DND-41 (cell line): ENCODE measurements around the gene ZNF470.

Source experiments
- ATAC-seq: fragments of 200-7000 bp; cut with Tn5 transposase; 3 replicates; pipeline ENCODE4 v1.9.1; 2021; ENCODE audit warnings: low read depth; ENCODE audit not compliant: insufficient read depth
- DNase-seq: peaks from one replicate; pipeline ENCODE4 v3.0.0-alpha.2; 2020
- H2AFZ ChIP-seq: 2 replicates; pipeline ENCODE4 v1.6.0; 2012; ENCODE audit warnings: low read depth, low read length
- H3K27ac ChIP-seq: 2 replicates; pipeline ENCODE4 v1.5.1; 2012; ENCODE audit warnings: low read length, inconsistent platforms
- H3K27me3 ChIP-seq: fragments of 200-600 bp; sonication (generic); 2 replicates; pipeline ENCODE4 v1.6.0; 2012; ENCODE audit warnings: low read length, mild to moderate bottlenecking, inconsistent platforms; ENCODE audit not compliant: insufficient read depth, poor library complexity
- H3K36me3 ChIP-seq: 2 replicates; pipeline ENCODE4 v1.5.1; 2012; ENCODE audit warnings: low read length, inconsistent platforms; ENCODE audit not compliant: insufficient read depth
- H3K4me1 ChIP-seq: 2 replicates; pipeline ENCODE4 v1.5.1; 2012; ENCODE audit warnings: mild to moderate bottlenecking, low read length; ENCODE audit not compliant: insufficient read depth
- H3K4me2 ChIP-seq: 2 replicates; pipeline ENCODE4 v1.6.0; 2012; ENCODE audit warnings: mild to moderate bottlenecking, moderate library complexity, low read length, inconsistent platforms; ENCODE audit not compliant: insufficient read depth
- H3K4me3 ChIP-seq, 2 experiments: fragments of 200-600 bp in 1 of 2; shearing (Covaris generic) in 1 of 2; 2 replicates each; pipeline ENCODE4 v1.5.1; 2012 to 2016; ENCODE audit warnings: inconsistent platforms in 2 of 2, low read length in 2 of 2, mild to moderate bottlenecking in 2 of 2, low read depth in 1 of 2, moderate library complexity in 1 of 2
- H3K79me2 ChIP-seq: 2 replicates; pipeline ENCODE4 v1.6.0; 2012; ENCODE audit warnings: low read length, inconsistent platforms; ENCODE audit not compliant: insufficient read depth
- H3K9ac ChIP-seq: 2 replicates; pipeline ENCODE4 v1.6.0; 2012; ENCODE audit warnings: low read depth, mild to moderate bottlenecking, inconsistent platforms, low read length, moderate library complexity
- H3K9me3 ChIP-seq: 2 replicates; pipeline ENCODE4 v1.5.1; 2012; ENCODE audit warnings: low read length, moderate library complexity, mild to moderate bottlenecking, inconsistent platforms; ENCODE audit not compliant: insufficient read depth, severe bottlenecking
- H4K20me1 ChIP-seq: 2 replicates; pipeline ENCODE4 v1.6.0; 2012; ENCODE audit warnings: low read length; ENCODE audit not compliant: insufficient read depth
- EZH2 ChIP-seq: IDR thresholded peaks from 3 replicates; pipeline ENCODE4 v1.6.1; 2012; ENCODE audit warnings: borderline replicate concordance, low read depth, mild to moderate bottlenecking, moderate library complexity, low read length, inconsistent platforms; ENCODE audit not compliant: severe bottlenecking
- TF ChIP-seq, protein P1 (sequence below): IDR thresholded peaks from 2 replicates; pipeline ENCODE4 v1.5.1; 2012; ENCODE audit warnings: borderline replicate concordance, low read length, moderate library complexity, mild to moderate bottlenecking; ENCODE audit not compliant: poor library complexity, severe bottlenecking; ENCODE audit errors: extremely low read depth

The ZNF470 gene

DNA sequence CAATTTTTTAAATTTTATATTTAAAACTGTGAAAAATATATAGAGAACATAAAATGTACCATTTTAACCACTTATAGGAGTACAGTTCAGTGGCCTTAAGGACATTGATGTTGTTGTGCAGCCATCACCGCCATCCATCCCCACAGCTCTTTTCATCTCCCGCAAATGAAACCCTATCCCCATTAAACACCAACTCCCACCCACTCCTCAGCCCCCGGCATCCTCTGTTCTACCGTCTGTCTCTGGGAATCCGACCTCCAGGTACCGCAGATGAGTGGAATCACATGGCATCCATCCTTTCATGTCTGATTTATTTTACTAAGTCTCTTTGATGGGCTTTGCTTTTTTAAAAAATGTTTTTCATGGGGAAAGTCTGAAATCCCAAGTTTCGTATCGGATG lies 51.9 kb downstream of the ZNF470 start:
- Histone ChIP-seq H3K4me2 (no peak overlapping the region), H3K27me3 (no peaks in the 10 kb centered on the region), H3K4me1 (no peaks in the 10 kb centered on the region), H3K4me3 (no peak overlapping the region), H3K36me3 (peaks cover 56% of the 10 kb centered on the region), H3K9ac (no peak overlapping the region), H3K27ac (no peak overlapping the region), H3K9me3 (peaks cover 9% of the 10 kb centered on the region), H2AFZ (no peak overlapping the region), H3K79me2 (peaks cover 46% of the 10 kb centered on the region), H4K20me1 (peaks cover 10% of the 10 kb centered on the region; the same call in 1 of the 2 replicates)
- DNase-seq (no peak), ATAC-seq (no peak)
- TF ChIP-seq EZH2, result no peak
- TF ChIP-seq, protein P1, sequence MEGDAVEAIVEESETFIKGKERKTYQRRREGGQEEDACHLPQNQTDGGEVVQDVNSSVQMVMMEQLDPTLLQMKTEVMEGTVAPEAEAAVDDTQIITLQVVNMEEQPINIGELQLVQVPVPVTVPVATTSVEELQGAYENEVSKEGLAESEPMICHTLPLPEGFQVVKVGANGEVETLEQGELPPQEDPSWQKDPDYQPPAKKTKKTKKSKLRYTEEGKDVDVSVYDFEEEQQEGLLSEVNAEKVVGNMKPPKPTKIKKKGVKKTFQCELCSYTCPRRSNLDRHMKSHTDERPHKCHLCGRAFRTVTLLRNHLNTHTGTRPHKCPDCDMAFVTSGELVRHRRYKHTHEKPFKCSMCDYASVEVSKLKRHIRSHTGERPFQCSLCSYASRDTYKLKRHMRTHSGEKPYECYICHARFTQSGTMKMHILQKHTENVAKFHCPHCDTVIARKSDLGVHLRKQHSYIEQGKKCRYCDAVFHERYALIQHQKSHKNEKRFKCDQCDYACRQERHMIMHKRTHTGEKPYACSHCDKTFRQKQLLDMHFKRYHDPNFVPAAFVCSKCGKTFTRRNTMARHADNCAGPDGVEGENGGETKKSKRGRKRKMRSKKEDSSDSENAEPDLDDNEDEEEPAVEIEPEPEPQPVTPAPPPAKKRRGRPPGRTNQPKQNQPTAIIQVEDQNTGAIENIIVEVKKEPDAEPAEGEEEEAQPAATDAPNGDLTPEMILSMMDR, result no peak

GRCh38 chr19:56622374-56622773 lies 55.1 kb downstream of the ZNF470 start:
- ATAC-seq (no peak), DNase-seq (no peak)
- peaks cover 7% of the 10 kb centered on the region for H3K9me3 ChIP-seq
- no peak overlapping the region for H3K9ac ChIP-seq
- no peaks in the 10 kb centered on the region for H3K27me3 ChIP-seq
- no peak overlapping the region for H3K27ac ChIP-seq
- peaks cover 61% of the 10 kb centered on the region for H3K36me3 ChIP-seq
- no peak overlapping the region for H3K4me2 ChIP-seq
- peaks cover 10% of the 10 kb centered on the region; the same call in 1 of the 2 replicates for H4K20me1 ChIP-seq
- no peaks in the 10 kb centered on the region for H3K4me1 ChIP-seq
- no peak for TF ChIP-seq EZH2
- TF ChIP-seq, protein P1, result no peak
- no peak overlapping the region for H2AFZ ChIP-seq
- H3K4me3 ChIP-seq, result no peak overlapping the region
- peaks cover 23% of the 10 kb centered on the region for H3K79me2 ChIP-seq

DNA sequence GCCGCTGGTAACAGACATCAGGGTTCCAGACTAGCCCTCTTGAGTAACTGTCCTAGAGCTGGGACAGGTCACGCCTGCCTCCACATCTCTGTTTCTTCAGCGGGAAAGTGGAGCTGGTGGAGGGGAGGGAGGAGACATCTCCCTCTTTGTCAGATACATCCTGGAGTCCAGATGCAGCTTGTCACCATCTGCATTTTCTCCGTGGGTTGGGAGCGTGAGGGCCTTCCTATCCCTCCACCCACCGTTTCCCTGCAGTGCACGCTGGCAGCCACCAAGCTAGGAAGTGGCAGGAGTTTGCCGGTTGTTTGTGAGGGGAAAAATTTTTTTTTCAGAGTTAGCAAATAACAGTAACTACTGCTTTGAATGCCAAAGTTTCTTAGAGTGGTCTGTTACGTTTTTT lies 55.7 kb downstream of the ZNF470 start:
- peaks cover 7% of the 10 kb centered on the region for H3K9me3 ChIP-seq
- H3K4me2 ChIP-seq, result no peak overlapping the region
- H3K36me3 ChIP-seq, result peaks cover 55% of the 10 kb centered on the region
- no peaks in the 10 kb centered on the region for H3K4me1 ChIP-seq
- ATAC-seq (no peak), DNase-seq (no peak)
- peaks cover 8% of the 10 kb centered on the region; the same call in 1 of the 2 replicates for H4K20me1 ChIP-seq
- no peak overlapping the region for H2AFZ ChIP-seq
- TF ChIP-seq, protein P1, result no peak
- no peak for TF ChIP-seq EZH2
- peaks cover 17% of the 10 kb centered on the region for H3K79me2 ChIP-seq
- no peaks in the 10 kb centered on the region for H3K27me3 ChIP-seq
- no peak overlapping the region for H3K27ac ChIP-seq
- no peak overlapping the region for H3K9ac ChIP-seq
- no peak overlapping the region for H3K4me3 ChIP-seq

GRCh38 chr19:56625708-56626107 lies 58.4 kb downstream of the ZNF470 start:
- ATAC-seq (no peak), DNase-seq (no peak)
- Histone ChIP-seq H3K27ac (no peak overlapping the region), H2AFZ (no peak overlapping the region), H4K20me1 (peaks cover 3% of the 10 kb centered on the region; the same call in 1 of the 2 replicates), H3K27me3 (no peaks in the 10 kb centered on the region), H3K4me3 (no peak overlapping the region), H3K9ac (no peak overlapping the region), H3K36me3 (peaks cover 49% of the 10 kb centered on the region), H3K4me1 (no peaks in the 10 kb centered on the region), H3K4me2 (no peak overlapping the region), H3K79me2 (no peaks in the 10 kb centered on the region), H3K9me3 (peaks cover 11% of the 10 kb centered on the region)
- TF ChIP-seq EZH2, result no peak
